HG03095 (cell line): ENCODE measurements around the gene ASCL4.
"Not testable (repeated sequence)": the region's sequence is repeated elsewhere in the genome, so short reads cannot be mapped to it uniquely, and the experiment has no call there.

Source experiments
- ATAC-seq: cut with Tn5 transposase; IDR thresholded peaks from one replicate; pipeline ENCODE4 v1.9.1; 2021; ENCODE audit warnings: moderate library complexity; ENCODE audit not compliant: unreplicated experiment

The ASCL4 gene

GRCh38 chr12:107774349-107775029 lies at the start of gene ASCL4:
Gene ASCL4, plus strand, starts transcription at chr12:107774704. Its CDS starts 515 bp downstream, at chr12:107775219.
- no peak for ATAC-seq

- ATAC-seq, result not testable (repeated sequence)
Observed at GRCh38 chr12:107727327-107727726, 47.2 kb upstream of the ASCL4 start.

GRCh38 chr12:107727742-107728141 lies 46.8 kb upstream of the ASCL4 start:
- ATAC-seq, result not testable (repeated sequence)

- ATAC-seq, result no peak
Observed at GRCh38 chr12:107730618-107731341, 43.7 kb upstream of the ASCL4 start.

GRCh38 chr12:107731366-107731765 lies 43.1 kb upstream of the ASCL4 start:
- ATAC-seq, result no peak

- ATAC-seq, result no peak
Observed at GRCh38 chr12:107732365-107732764, 42.1 kb upstream of the ASCL4 start.

GRCh38 chr12:107734139-107734538 lies 40.4 kb upstream of the ASCL4 start:
- no peak for ATAC-seq

- no peak for ATAC-seq
Observed at GRCh38 chr12:107735763-107736162, 38.7 kb upstream of the ASCL4 start.

GRCh38 chr12:107736914-107737313 lies 37.6 kb upstream of the ASCL4 start:
- peak; percentile 96 for ATAC-seq

- no peak for ATAC-seq
Observed at GRCh38 chr12:107748472-107748871, 26.0 kb upstream of the ASCL4 start.

GRCh38 chr12:107749083-107749482 lies 25.4 kb upstream of the ASCL4 start:
- ATAC-seq, result no peak

GRCh38 chr12:107759410-107759809 lies 15.1 kb upstream of the ASCL4 start:
- no peak for ATAC-seq

GRCh38 chr12:107760207-107760808 lies 14.2 kb upstream of the ASCL4 start:
- no peak for ATAC-seq

GRCh38 chr12:107760809-107761501 lies 13.5 kb upstream of the ASCL4 start, which contains the start of gene PRDM4:
Gene PRDM4, minus strand, starts transcription at chr12:107761137. Its CDS starts 622 bp downstream, at chr12:107760515.
- peak; percentile 93 for ATAC-seq

GRCh38 chr12:107761502-107761904 lies 13.0 kb upstream of the ASCL4 start:
- ATAC-seq, result no peak

GRCh38 chr12:107762874-107763273 lies 11.6 kb upstream of the ASCL4 start:
- no peak for ATAC-seq

GRCh38 chr12:107764626-107765025 lies 9.9 kb upstream of the ASCL4 start:
- no peak for ATAC-seq

- ATAC-seq, result no peak
Observed at GRCh38 chr12:107765316-107765715, 9.2 kb upstream of the ASCL4 start.

GRCh38 chr12:107767466-107767865 lies 7.0 kb upstream of the ASCL4 start:
- ATAC-seq, result no peak

- ATAC-seq, result no peak
Observed at GRCh38 chr12:107775093-107775721, 703 bp downstream of the ASCL4 start.

- no peak for ATAC-seq
Observed at GRCh38 chr12:107776171-107776570, 1.7 kb downstream of the ASCL4 start.
